ENCODE measurements around the gene PPP2R5E.

The PPP2R5E gene

GRCh38 chr14:63517354-63517753 is 25.8 kb downstream of the PPP2R5E start:
- DNase-seq, result no peak

DNA sequence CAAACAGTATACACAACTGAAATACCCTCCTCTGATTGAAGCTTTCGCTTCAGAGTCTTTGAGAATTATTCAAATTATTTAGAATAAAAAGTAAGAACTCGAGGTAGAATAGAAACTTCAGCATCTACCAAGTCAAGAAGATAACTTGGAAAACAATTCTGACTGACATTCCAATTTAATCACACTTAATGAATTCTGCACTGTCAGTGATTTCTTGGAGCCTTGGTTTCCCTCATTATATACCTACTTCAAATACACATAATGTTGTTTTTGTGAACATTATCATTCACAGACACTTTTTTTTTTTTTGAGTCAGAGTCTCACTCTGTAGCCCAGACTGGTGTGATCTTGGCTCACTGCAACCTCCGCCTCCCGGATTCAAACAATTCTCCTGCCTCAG is 27.9 kb downstream of the PPP2R5E start:
- no peak for DNase-seq

DNA sequence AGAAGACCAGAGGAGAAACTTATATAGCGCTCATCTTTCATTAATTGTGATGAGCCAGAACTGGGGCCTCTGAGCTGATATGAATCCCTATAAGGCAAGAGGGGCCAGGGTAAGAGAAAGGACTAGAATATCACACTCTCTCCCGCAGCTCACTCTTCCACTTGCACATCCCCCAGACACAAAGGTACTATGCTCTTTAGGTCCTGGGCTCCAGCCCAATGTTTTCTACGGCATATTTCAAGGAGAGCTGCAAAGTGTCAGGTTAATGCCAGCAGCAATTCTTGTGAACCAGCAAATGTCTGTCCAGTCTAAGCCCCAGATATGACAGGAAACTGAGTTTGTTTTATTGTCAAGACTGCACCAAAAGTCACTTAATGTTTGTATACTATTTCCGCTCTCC is 29.4 kb downstream of the PPP2R5E start:
- DNase-seq, result no peak

DNA sequence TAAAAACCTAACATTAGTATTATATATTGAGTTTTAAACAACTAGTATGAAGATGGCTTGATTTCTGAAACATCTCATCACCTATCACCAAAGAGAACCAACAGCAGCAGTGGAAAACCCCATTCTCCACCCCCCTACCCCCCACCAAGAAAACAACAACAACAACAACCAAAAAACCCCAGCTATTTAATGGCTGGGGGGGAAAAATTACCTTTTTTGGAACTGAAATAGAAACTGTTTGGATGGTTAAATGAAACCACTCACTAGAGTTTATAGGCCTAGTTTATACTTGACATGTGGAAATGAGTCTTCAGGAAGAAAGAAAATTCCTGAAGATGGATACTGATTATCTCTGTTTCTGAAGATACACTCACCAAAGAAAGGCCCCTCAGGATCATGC is 30.3 kb downstream of the PPP2R5E start:
- DNase-seq, result no peak

DNA sequence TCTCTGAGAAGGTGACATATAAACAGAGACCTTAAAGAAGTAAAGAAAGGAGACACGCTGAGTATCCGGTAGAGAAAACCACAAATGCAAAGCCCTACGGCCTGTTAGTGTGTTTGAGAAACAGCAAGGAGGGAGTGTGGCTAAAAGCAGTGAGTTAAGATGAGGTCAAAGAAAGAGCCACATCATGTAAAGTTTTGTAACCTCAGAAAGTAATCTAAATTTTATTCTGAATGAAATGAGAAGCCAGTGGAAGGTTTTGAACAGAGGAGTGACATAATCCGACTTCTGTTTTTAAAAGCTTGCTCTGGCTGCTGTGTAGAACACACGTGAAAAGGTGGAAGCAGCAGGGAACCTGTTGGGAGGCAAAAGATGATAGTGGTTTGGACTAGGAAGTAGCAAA is 32.6 kb downstream of the PPP2R5E start:
- peak; percentile 10 for DNase-seq

- DNase-seq, result no peak
Measured at GRCh38 chr14:63508033-63508432, 35.1 kb downstream of the PPP2R5E start.

- DNase-seq, result no peak
Measured at GRCh38 chr14:63504648-63505047, 38.5 kb downstream of the PPP2R5E start.

DNA sequence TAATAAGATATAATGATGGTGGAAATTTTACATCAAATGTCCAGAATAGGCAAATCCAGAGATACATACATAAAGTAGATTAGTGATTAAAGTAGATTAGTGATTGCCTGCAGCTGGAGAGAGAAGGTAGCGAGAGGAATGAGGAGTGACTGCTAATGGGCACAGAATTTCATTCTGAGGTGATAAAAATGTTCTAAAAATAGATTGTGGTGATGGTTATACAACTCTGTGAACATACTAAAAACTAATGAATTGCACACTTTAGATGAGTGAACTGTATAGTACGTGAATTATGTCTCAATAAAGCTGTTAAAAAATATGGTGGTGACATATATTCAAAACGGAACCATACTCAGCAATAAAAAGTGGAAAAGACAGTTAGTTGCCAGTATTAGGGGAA is 41.7 kb downstream of the PPP2R5E start:
- no peak for DNase-seq

DNA sequence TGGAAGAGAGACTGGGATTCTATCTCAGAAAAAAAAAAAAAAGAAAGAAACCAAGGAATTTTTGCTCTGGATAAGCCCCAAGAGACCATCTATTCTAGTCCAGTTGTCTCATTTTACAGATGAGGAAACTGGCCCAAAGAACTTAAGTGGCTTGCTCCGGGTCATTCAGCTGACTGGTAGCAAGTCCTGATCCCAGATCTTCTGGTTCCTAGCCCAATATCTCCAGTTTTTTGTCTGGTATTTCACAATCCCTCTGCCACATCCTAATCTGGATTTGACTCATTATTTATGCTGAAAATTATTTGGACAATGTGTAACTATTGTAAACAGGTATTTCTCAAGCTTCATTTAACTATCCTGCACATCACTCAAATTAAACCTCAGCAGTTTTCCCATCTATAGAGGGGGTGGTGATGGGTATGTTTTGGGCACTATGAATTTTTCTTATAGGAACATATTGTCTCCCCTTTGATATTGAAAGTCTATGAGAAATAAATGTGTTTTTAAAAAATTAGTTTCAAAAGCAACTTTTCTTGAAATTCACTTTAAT is 43.4 kb downstream of the PPP2R5E start:
- DNase-seq, result no peak

DNA sequence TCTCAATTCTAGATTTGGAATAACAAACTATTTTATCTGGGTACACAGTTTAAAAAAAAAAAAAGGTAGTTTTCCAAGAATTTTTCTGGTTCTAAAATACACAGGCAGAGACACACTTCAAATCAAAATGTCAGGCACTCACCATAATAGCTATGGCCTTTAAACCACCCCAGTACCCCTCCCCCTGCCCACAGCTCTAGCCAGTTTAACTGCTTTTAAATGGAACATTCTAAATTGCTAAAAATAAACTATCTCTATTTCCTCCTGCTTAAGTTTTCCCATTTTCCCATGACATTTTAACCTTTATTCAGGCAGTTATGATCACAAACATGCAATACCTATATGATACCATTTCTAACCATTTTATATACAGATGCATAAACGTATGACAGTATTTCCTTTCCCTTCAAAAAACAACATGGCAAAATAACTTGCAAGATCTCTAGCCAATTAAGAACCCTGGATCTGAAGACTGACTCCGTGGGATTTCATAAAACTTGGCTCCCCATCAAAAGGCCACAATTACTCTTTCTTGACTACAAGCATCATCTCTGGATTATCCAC is 46.3 kb downstream of the PPP2R5E start:
- no peak for DNase-seq

DNA sequence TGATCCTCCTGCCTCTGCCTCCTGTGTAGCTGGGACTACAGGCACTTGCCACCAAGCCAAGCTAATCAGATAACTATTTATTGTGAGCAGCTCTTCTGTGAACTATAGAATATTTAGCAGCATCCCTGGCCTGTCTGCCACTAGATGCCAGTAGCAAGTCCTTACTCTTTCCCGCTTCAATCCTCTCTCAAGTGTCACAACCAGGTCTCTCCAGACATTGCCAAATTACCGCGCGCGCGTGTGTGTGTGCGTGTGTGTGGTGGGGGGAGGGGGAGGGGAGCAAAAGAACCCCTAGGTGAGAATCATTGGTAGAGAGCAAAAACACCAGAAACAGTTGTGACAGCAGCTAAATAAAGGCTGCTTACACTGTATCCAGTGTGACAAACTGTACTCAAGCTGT is 49.9 kb downstream of the PPP2R5E start:
- DNase-seq, result no peak

DNA sequence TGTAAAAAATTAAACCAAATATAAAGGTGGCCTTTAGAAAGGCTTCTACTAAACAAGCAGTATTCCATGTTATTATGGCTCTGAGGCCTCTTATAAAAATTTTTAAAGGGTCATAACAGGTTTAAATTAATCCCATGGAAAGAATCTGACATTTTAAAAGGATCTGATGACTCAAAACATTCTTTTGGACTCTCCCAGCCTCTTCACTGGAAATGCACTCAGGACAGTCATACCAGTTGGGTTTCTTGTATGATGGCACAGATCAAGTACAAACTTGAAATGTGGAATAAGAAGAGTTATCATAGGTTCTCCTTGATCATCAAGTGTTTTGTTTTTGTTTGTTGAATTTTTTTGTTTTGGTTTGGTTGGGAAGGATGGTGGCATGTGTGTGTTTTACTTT is 50.8 kb downstream of the PPP2R5E start:
- DNase-seq, result no peak

GRCh38 chr14:63487724-63488123 is 55.5 kb downstream of the PPP2R5E start:
- DNase-seq, result no peak

GRCh38 chr14:63486738-63487137 is 56.4 kb downstream of the PPP2R5E start:
- DNase-seq, result no peak

DNA sequence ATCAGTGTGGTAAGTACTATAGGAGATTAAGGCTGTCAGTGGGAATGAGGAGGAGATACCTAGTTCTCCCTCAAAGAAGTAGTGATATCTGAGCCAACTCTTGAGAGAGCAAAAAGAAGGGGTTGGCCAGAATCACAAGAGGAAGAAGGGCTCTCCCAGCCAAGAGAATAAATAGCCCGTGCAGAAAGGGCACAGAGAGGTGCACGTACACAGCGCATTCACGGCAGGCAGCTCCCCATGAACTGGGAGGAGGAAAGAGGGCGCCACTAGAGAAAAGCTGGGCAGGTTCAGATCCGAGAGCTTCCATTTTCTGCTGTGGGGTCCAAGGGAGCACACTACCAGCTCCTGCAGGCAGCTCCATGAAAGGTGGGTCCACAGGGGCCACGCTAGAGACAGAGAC is 59.9 kb downstream of the PPP2R5E start:
- no peak for DNase-seq

DNA sequence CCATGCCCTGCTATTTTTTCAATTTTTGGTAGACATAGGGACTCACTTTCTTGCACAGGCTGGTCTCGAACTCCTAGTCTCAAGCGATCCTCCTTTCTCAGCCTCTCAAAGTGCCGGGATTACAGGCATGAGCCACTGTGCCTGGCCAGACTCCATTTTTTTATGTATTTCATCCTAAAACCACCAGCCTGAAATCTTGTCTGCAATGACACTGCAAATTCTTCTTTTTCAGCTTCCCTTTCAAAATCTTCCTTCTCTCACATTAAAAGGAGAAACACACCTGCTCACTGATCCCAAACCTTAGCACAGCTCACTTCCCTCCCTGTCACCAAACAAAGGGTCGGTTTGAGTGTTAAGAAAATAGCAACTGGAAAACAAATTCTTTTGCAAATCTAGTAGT is 62.6 kb downstream of the PPP2R5E start:
- DNase-seq, result no peak

DNA sequence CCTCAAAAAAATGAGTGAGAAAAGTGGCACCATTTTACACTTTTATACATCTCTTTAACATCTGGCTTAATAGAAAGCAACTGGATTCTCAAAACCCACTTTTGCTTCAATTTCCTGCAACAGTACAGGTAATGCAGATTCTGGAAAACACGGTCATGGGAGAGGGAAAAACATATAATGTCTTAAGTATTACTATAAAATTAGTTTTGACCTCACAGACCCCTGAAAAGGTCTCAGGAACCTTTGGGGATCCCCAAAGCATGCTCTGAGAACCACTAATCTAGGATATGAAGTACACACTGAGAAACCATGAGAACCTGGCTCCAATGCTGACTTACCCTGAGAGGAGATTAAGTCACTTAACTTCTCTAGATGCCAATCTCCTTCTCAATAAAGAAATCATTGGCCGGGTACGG is 64.7 kb downstream of the PPP2R5E start:
- no peak for DNase-seq

DNA sequence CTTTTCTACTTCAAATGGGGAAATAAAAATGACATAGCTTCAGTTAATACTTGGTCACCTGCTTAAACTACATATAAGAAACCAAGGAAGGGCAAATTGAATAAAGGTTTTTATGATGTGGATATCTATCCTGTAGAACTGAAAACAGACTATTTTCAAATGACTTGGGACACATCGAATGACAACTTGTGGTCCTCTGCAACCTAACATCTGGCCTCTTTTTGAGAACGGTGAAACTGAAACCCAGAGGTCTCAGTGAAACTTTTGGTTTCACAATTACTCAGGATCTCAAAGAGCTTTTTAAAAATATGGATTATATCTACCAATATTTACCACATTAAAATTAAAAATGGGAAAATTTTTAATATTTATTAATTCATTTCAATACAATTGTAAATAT is 65.2 kb downstream of the PPP2R5E start:
- peak; percentile 31 for DNase-seq

DNA sequence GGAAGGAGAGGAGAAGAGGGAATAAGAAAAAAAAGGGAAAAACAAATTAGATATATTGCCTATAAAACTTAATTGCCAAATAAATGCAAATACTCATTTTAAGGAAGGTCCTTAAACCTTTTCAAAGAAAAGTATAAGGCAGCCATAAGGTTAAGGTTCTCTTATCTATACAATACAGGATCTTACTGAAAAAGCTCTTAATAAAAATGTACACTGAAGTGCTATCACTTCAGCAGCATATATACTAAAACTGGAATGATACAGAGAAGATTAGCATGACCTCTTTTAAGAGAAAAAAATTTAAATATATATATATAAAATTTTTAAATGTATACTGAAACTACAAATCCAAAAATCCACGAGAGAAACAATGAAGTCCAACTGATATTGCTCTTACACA is 65.6 kb downstream of the PPP2R5E start:
- no peak for DNase-seq

- DNase-seq, result no peak
Measured at GRCh38 chr14:63475761-63476160, 67.4 kb downstream of the PPP2R5E start.

DNA sequence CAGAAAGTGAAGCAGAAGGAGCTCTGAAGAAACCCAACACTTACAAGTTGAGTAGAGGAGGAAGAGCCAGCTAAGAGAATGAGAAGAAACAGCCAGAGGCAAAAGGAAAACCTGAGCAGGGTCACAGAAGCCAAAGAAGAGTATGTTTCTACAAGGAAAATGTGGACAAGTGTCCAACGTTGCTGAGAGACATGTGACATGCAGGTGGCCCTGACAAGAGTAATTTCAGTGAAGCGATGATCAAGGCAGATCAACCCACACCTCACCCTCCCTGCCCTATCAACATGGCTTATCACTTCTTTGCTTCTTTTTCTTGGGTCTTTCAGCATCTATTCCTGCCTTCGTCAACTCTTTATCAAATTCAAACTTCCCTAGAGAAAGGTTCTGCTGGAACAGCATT is 68.3 kb downstream of the PPP2R5E start:
- DNase-seq, result no peak

GRCh38 chr14:63474111-63474510 is 69.1 kb downstream of the PPP2R5E start:
- DNase-seq, result peak; percentile 18

DNA sequence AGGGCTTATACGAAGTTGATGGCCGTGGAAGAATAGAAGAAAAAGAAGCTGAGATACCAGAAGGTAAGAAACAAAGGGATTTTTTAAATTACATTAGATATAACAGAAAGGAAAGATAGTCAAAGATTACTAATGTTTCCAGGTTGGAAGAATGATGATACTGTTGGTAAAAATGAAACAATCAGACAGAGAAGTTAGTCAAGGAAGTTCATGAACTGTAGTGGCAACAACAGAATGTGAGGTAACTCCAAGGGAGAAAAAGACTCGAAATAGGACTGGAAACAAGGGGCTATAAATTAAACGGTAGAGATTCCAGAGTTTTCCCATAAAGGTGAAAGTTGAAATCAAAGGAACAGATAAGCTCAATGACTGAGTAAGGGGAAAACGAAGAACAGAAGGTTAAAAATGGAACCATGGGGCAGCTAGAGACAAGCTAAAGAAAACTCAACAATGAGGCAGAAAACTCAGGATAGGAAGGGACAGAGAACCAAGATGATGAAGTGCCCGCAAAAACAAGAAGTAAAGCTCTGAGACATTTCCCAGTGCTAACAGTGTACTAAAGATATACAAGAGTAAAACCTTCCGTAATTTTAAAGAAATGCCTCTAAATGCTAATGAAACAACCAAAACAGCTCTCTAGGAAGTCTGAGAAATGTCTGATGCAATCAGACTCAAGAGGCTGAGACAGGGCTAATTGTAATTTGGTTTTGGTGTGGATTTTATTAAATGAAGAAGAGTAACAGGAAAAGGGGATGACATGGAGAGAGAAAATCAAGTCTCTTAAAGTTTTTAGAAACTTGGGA is 70.0 kb downstream of the PPP2R5E start:
- DNase-seq, result no peak

DNA sequence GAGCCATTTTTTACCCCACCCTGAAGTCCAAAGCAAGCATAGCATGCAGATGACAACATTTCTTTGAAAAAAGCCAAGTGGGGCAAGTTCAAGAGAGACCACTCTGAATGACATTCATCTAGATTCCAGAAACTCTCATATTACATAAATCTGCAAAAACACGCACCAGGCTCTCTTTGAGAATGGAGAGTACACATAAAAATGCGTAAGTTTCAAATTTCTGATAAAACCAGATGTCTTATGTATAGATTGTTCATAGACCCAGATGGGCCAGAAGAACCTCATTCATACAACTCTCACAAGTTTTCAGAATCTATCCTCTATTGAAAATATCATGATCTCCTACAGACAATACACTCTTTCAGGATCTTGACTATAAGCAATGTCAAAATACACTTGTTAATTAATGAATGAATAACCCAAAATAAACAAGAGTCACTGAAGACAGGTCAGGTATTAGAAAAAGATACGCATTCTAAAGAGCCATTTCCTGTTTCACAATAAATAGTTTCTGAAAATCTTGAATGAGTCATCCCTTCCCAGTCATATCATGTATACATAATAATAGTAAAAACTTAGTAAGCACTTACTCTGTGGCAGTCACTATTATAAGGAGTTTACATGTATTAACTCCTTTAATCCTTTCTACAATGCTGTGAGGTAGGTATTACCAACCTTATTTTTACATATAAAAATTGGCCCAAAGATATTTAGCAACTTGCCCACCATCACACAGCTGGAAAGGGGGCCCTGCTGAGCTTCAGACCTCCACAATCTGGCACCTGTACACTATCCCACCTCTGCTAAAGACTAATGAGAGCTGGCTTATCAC is 72.0 kb downstream of the PPP2R5E start:
- no peak for DNase-seq

Data from stimulated activated CD4-positive, alpha-beta T cell treated with anti-CD3 and anti-CD28 coated beads, Interleukin-4, amount 100 ng/mL, for 24 hours (primary cell).